HG03060 (cell line): ENCODE results near the gene THNSL1.

Source experiments
- ATAC-seq: cut with Tn5 transposase; IDR thresholded peaks from one replicate; pipeline ENCODE4 v1.9.1; 2021; ENCODE audit warnings: low read depth, moderate number of reproducible peaks; ENCODE audit not compliant: unreplicated experiment

Gene THNSL1

DNA sequence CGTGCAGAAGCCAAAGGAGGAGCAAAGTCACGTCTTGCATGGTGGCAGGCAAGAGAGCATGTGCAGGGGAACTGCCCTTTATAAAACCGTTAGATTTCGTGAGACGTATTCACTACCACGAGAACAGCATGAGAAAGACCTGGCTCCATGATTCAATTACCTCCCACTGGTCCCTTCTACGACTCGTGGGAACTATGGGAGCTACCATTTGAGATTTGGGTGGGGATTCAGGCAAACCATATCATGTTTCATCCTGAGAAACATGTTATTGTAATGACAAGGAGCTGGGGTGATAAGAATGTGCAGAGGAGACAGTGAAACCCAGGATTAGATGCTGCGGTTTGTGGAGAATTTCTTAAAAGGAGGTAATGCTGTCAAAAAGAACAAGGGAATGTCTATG lies 34.0 kb downstream of the THNSL1 start:
- no peak for ATAC-seq

- no peak for ATAC-seq
Observed at GRCh38 chr10:25052012-25052411, 35.6 kb downstream of the THNSL1 start.

DNA sequence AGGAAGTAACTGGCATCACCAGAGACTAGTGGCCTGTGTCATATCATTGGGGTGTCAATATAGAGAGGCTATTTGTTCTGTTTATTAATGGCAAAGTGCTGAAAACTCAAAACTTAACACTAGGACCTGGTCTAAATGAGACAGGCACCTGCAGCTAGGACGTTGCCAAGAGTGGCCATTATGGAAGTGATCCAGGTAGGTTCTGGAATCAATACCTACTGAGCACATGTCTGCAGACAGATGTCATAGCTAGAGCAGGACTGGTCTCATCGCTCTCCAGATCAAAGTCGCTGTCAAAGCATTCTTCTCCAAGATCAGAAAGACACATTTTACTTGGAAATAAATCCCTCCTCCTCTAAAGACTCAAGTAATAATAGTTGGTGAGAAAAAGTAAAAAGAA lies 40.3 kb downstream of the THNSL1 start:
- no peak for ATAC-seq

DNA sequence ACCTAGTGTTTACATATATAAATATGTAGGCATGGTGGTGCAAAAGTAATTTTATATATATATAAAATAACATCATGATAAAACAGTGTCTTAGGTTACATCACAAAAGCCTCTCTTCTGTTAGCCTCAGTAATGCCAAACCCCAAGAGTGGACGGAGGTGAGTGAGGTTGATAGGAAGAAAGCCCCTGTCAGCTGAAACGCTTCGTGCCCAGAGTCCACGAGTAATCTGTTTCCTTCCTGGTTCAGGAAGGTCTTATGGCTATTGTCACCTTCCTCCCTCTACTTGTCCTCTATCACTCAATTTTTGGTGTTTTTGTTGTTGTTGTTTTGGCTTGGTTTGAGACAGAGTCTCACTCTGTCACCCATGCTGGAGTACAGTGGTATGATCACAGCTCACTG lies 41.5 kb downstream of the THNSL1 start:
- no peak for ATAC-seq

DNA sequence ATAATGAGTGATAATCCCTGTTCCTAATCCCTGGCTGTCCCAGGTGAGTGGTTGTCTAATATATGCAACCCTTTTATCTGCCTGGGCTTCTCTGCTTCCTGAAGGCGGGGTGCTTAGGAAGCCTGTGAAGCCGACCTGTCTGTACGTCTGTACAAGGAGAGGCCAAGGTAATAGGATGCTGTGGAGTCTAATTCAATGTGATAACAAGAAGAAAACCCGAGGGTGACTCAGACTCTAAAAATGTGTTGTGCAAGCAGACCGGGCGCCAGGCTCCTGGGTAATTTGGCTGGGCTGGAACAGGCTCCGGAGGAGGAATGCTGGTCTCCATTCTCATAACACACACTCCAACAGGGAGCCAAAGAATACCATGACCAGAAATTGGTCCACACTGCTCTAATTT lies 43.6 kb downstream of the THNSL1 start:
- ATAC-seq: no peak

DNA sequence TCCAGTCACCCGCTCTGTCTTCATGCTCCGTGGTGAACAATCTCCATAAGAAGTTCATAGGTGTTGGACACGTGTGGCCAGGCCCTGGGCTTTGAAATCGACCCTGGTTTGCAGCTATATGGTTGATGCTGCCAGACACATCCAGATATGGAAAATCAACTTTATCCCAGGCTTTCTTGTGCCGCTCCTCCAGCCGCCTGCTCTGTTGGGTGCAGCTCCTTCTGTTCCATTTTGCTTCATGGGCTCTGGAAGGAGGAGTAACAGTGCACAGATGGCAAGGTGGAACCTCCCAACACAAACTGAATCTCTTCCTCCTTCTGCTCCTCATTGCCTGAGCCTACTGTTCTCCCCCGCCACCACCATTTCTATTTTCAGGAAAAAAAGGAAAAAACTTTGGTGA lies 44.7 kb downstream of the THNSL1 start:
- ATAC-seq: no peak

DNA sequence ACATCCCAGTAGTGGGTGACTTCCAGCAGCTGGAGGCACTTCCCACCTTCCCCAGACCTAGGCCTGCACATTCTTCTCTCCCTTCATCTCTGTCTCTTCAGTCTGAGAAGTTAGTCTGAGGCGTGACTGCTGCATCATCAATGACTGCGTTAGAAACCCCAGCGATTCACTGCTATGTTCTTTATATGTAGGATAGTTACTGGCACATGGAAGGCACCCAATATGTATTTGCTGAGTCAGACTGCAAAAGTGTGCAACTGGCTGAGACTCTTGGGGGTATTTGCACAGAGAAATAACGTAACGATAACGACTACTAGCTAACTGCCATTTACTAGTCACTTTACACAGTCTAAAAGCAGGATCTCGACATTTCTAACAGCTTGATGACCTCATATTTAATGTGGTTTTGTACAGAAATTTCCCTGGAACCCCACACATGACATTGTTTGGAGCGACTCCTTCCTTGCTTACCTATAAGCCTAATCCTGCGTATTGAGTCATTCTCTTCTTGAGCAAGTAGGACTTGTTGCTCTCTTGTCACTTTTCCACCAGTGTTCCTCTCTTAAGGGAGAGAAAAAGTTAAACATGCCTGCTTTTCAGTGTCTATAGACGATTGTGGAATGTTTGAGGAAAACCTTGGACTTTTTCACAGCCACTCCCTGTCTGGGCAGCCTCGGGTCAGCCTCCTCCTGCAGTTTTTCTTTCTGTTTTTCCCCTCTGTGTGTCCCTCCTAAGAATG lies 45.5 kb downstream of the THNSL1 start:
- ATAC-seq: no peak

DNA sequence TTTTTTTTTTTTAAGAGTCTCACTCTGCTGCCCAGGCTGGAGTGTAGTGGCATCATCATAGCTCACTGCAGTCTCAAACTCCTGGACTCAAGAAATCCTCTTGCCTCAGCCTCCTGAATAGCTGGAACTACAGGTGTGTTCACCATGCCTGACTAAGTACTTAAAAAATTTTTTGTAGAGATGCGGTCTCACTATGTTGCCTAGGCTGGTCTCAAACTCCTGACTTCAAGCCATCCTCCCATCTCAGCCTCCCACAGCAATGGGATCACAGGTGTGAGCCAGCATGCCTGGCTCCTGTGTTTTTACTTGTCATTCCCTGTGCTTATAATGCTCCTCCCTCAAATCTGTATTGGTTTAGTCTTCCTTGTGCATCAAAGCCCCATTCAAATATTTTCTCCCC lies 46.7 kb downstream of the THNSL1 start:
- ATAC-seq: no peak

- ATAC-seq: no peak
Observed at GRCh38 chr10:25063644-25064043, 47.2 kb downstream of the THNSL1 start.

- no peak for ATAC-seq
Observed at GRCh38 chr10:25064401-25064800, 48.0 kb downstream of the THNSL1 start.

- ATAC-seq: no peak
Observed at GRCh38 chr10:25065761-25066476, 49.5 kb downstream of the THNSL1 start.

- ATAC-seq: no peak
Observed at GRCh38 chr10:25068152-25069058, 52.0 kb downstream of the THNSL1 start.

DNA sequence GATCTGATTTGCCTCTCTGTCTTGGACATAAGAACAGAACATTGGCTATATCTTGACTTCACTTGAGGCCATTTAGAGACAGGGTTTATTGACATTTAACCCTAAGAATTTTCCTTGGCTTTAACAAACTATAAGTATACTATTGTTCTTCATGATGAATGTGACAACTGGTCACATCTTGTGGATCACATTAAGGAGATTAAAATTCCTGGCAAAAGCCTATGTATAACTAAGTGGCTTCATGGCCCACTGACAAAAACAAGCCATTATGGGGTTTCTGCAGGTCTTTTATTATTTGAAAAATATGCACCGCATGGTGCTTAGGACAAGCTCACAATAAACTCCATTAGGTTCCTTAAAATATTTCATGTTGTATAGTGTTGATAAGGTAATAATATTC lies 54.8 kb downstream of the THNSL1 start:
- no peak for ATAC-seq

DNA sequence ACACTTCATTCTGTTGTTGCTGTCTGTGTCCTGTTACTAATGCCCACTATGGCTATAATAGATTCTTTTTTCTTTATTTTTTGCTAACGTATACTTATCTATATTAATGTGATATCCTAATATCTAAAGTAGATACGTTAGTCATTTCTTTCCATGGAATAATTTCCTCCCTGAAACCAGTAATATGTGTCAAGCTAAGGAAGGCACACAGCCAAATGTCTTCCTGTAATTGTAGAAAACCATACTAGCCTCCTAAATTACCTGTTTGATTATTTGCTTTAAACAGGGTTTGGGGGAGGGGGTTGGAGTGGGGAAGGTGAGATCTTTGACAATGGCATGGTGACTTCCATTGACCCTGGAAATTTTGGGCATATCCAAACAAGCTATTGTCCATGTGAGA lies 56.4 kb downstream of the THNSL1 start:
- no peak for ATAC-seq

GRCh38 chr10:25075825-25076224 lies 59.4 kb downstream of the THNSL1 start:
- no peak for ATAC-seq
